ENCODE data around the gene GRM8.

DNA sequence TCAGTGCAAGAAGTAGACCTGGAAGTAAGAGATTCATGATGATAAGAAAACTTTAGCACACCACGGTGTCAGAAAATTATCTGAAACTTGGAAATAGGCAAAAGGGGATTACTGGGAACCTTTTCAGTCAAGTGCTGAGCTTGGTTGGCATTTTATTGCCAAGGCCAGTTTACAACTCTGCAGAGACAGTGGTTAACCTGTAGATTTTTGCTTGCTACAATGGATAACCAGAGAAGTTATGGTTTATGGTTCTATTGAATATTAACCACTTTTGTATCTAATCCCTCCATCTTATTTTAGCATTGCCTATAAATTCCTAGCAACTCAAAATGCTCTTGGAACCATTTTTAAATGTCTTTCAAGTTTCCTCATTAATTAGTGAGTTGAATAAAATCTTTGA lies 13.3 kb upstream of the GRM8 start:
- no peak for TF ChIP-seq CTCF (IDR thresholded peaks at IDR 0.05)
- no peak for TF ChIP-seq POLR2A (IDR thresholded peaks at IDR 0.05)
